T1000 (cell line): ENCODE measurements around the gene CLIC6.
A peak's percentile ranks its signal among the peaks of the same experiment; 100 is the strongest.

Source experiments
- DNase-seq: peaks from one replicate; lab custom pipeline; 2025; ENCODE audit warnings: mixed read lengths; lab: John Stamatoyannopoulos, UW

Gene CLIC6

GRCh38 chr21:34728479-34728878 is 59.7 kb downstream of the CLIC6 start:
- no peak for DNase-seq

GRCh38 chr21:34730194-34730593 is 61.4 kb downstream of the CLIC6 start:
- no peak for DNase-seq

- no peak for DNase-seq
Observed at GRCh38 chr21:34730756-34731445, 62.1 kb downstream of the CLIC6 start.

- no peak for DNase-seq
Observed at GRCh38 chr21:34732388-34732821, 63.6 kb downstream of the CLIC6 start.

- DNase-seq = no peak
Observed at GRCh38 chr21:34733852-34734251, 65.1 kb downstream of the CLIC6 start.

- no peak for DNase-seq
Observed at GRCh38 chr21:34734696-34735095, 65.9 kb downstream of the CLIC6 start.

- peak; percentile 73 for DNase-seq
Observed at GRCh38 chr21:34736116-34736874, 67.5 kb downstream of the CLIC6 start.

GRCh38 chr21:34737115-34737514 is 68.3 kb downstream of the CLIC6 start:
- no peak for DNase-seq

- DNase-seq = no peak
Observed at GRCh38 chr21:34740198-34740597, 71.4 kb downstream of the CLIC6 start.

GRCh38 chr21:34743285-34743684 is 74.5 kb downstream of the CLIC6 start:
- DNase-seq = no peak

GRCh38 chr21:34743831-34744230 is 75.0 kb downstream of the CLIC6 start:
- DNase-seq = peak; percentile 69

- DNase-seq = no peak
Observed at GRCh38 chr21:34744801-34745200, 76.0 kb downstream of the CLIC6 start.

GRCh38 chr21:34745557-34746255 is 76.9 kb downstream of the CLIC6 start:
- DNase-seq = peak; percentile 75

- no peak for DNase-seq
Observed at GRCh38 chr21:34748862-34749261, 80.1 kb downstream of the CLIC6 start.

- DNase-seq = no peak
Observed at GRCh38 chr21:34754690-34755647, 86.2 kb downstream of the CLIC6 start.

- DNase-seq = no peak
Observed at GRCh38 chr21:34761758-34762330, 93.0 kb downstream of the CLIC6 start.

GRCh38 chr21:34762786-34763185 is 94.0 kb downstream of the CLIC6 start:
- no peak for DNase-seq

GRCh38 chr21:34764715-34765284 is 96.0 kb downstream of the CLIC6 start:
- no peak for DNase-seq

- DNase-seq = no peak
Observed at GRCh38 chr21:34765619-34766018, 96.8 kb downstream of the CLIC6 start.

GRCh38 chr21:34766862-34767261 is 98.1 kb downstream of the CLIC6 start:
- DNase-seq = no peak
